IMR-90 (cell line): ENCODE data around the gene SSBP3.

Source experiments
- BHLHE40 ChIP-seq: fragments of 150-350 bp; IDR thresholded peaks from 2 replicates; pipeline ENCODE4 v1.6.1; 2016; ENCODE audit warnings: mild to moderate bottlenecking, low read depth, low read length
- CEBPB ChIP-seq: IDR thresholded peaks from 2 replicates; pipeline ENCODE4 v1.6.1; 2012; ENCODE audit warnings: low read depth, low read length, improper control_type of control experiment
- CTCF ChIP-seq: conservative IDR thresholded peaks from 2 replicates; pipeline ENCODE4 v1.5.1; 2012; ENCODE audit warnings: mild to moderate bottlenecking, low read depth, low read length, improper control_type of control experiment
- ELK1 ChIP-seq: fragments of 150-350 bp; IDR thresholded peaks from 2 replicates; pipeline ENCODE4 v1.6.1; 2016; ENCODE audit warnings: low read depth, mild to moderate bottlenecking, low read length, moderate library complexity, borderline replicate concordance
- FOS ChIP-seq: fragments of 150-350 bp; IDR thresholded peaks from 2 replicates; pipeline ENCODE4 v1.6.1; 2016; ENCODE audit warnings: low read depth, low read length
- MAZ ChIP-seq: IDR thresholded peaks from 2 replicates; pipeline ENCODE4 v1.6.1; 2012; ENCODE audit warnings: low read depth, mild to moderate bottlenecking, low read length, improper control_type of control experiment, moderate library complexity, borderline replicate concordance
- MXI1 ChIP-seq: IDR thresholded peaks from 2 replicates; pipeline ENCODE4 v1.6.1; 2012; ENCODE audit warnings: low read depth, mild to moderate bottlenecking, low read length, moderate library complexity, borderline replicate concordance
- NFE2L2 ChIP-seq: fragments of 150-350 bp; IDR thresholded peaks from 2 replicates; pipeline ENCODE4 v1.6.1; 2016; ENCODE audit warnings: low read depth, mild to moderate bottlenecking, low read length
- POLR2A ChIP-seq: IDR thresholded peaks from 2 replicates; pipeline ENCODE4 v1.6.1; 2012; ENCODE audit warnings: mild to moderate bottlenecking, low read depth, low read length
- RAD21 ChIP-seq: IDR thresholded peaks from 2 replicates; pipeline ENCODE4 v1.6.1; 2012; ENCODE audit warnings: low read length, improper control_type of control experiment
- RCOR1 ChIP-seq: IDR thresholded peaks from 2 replicates; pipeline ENCODE4 v1.6.1; 2012; ENCODE audit warnings: mild to moderate bottlenecking, low read length, improper control_type of control experiment; ENCODE audit not compliant: insufficient replicate concordance
- RFX5 ChIP-seq: IDR thresholded peaks from 2 replicates; pipeline ENCODE4 v1.8.0; 2012; ENCODE audit warnings: low read depth, mild to moderate bottlenecking, low read length, moderate library complexity
- SMC3 ChIP-seq: fragments of 150-350 bp; IDR thresholded peaks from 2 replicates; pipeline ENCODE4 v1.6.1; 2016; ENCODE audit warnings: low read depth, mild to moderate bottlenecking, antibody characterized with exemption, low read length, moderate library complexity
- USF2 ChIP-seq: fragments of 150-350 bp; IDR thresholded peaks from 2 replicates; pipeline ENCODE4 v1.6.1; 2017; ENCODE audit warnings: mild to moderate bottlenecking, antibody characterized with exemption, low read length, low read depth

- TF ChIP-seq CTCF: no peak
- no peak for TF ChIP-seq POLR2A
- TF ChIP-seq BHLHE40: no peak
- TF ChIP-seq USF2: no peak
- TF ChIP-seq ELK1: no peak
- TF ChIP-seq RFX5: no peak
- no peak for TF ChIP-seq CEBPB
- TF ChIP-seq RAD21: no peak
- no peak for TF ChIP-seq NFE2L2
- TF ChIP-seq MAZ: no peak
- no peak for TF ChIP-seq RCOR1
- no peak for TF ChIP-seq FOS
- no peak for TF ChIP-seq SMC3
- TF ChIP-seq MXI1: no peak
These were observed 61.1 kb downstream of the SSBP3 start for GRCh38 chr1:54345116-54345515.
